CD8-positive, alpha-beta memory T cell (primary cell): Measurements from ENCODE around the gene OSBP2. TPM values are rescaled to one million over a fixed set of nuclear protein-coding genes. Genes with fewer than 3 reads are reported as not detected.

Experiments used
- CTCF ChIA-PET: fragments of 350-600 bp; sonication (Branson Sonifier 250); formaldehyde crosslinking; loops from one replicate; lab custom pipeline; 2021; ENCODE audit warnings: antibody characterized with exemption; lab: Charles Lee
- POLR2A ChIA-PET: fragments of 350-600 bp; sonication (Branson Sonifier 250); formaldehyde crosslinking; loops from one replicate; lab custom pipeline; 2021; ENCODE audit warnings: antibody characterized with exemption; lab: Charles Lee
- DNase-seq, 5 donors: peaks; one replicate each; pipeline versions ENCODE4 v3.0.0 to v3.0.0-alpha.2; 2020 to 2022; ENCODE audit warnings: mixed read lengths in 1 of 5
- H3K27ac ChIP-seq: one replicate; pipeline ENCODE4 v1.7.0; 2013; ENCODE audit warnings: low read depth, mild to moderate bottlenecking, low read length, moderate library complexity
- H3K27me3 ChIP-seq: 2 replicates; pipeline ENCODE4 v1.7.0; 2013; ENCODE audit warnings: low read length, mild to moderate bottlenecking; ENCODE audit not compliant: insufficient read depth, poor library complexity, severe bottlenecking
- H3K36me3 ChIP-seq: 2 replicates; pipeline ENCODE4 v1.7.0; 2013; ENCODE audit warnings: mild to moderate bottlenecking, low read length, moderate library complexity; ENCODE audit not compliant: insufficient read depth
- H3K4me1 ChIP-seq: 2 replicates; pipeline ENCODE4 v1.7.0; 2013; ENCODE audit warnings: mild to moderate bottlenecking, low read length, moderate library complexity; ENCODE audit not compliant: insufficient read depth
- H3K4me3 ChIP-seq: 2 replicates; pipeline ENCODE4 v1.7.0; 2013; ENCODE audit warnings: mild to moderate bottlenecking, low read length
- H3K9me3 ChIP-seq: 2 replicates; pipeline ENCODE4 v1.7.0; 2013; ENCODE audit warnings: mild to moderate bottlenecking, low read length
- H3K27ac Mint-ChIP-seq, 8 donors: one replicate each; pipeline ENCODE4 v1.8.0; 2020 to 2021; ENCODE audit warnings: mixed read lengths in 8 of 8, mild to moderate bottlenecking in 6 of 8, inconsistent platforms in 3 of 8, moderate library complexity in 3 of 8
- H3K27me3 Mint-ChIP-seq, 2 donors: one replicate each; pipeline ENCODE4 v1.8.0; 2020 to 2021; ENCODE audit warnings: mixed read lengths in 2 of 2, mild to moderate bottlenecking in 1 of 2, moderate library complexity in 1 of 2
- H3K36me3 Mint-ChIP-seq, 3 donors: one replicate each; pipeline ENCODE4 v1.8.0; 2020 to 2021; ENCODE audit warnings: mixed read lengths in 3 of 3, inconsistent platforms in 1 of 3, mild to moderate bottlenecking in 1 of 3
- H3K4me1 Mint-ChIP-seq, 3 donors: one replicate each; pipeline ENCODE4 v1.8.0; 2020 to 2021; ENCODE audit warnings: mixed read lengths in 3 of 3, inconsistent platforms in 1 of 3, mild to moderate bottlenecking in 1 of 3
- H3K4me3 Mint-ChIP-seq, 7 donors: one replicate each; pipeline ENCODE4 v1.8.0; 2020 to 2021; ENCODE audit warnings: mixed read lengths in 7 of 7, mild to moderate bottlenecking in 6 of 7, moderate library complexity in 4 of 7, inconsistent platforms in 2 of 7
- H3K9me3 Mint-ChIP-seq, 5 donors: one replicate each; pipeline ENCODE4 v1.8.0; 2020 to 2022; ENCODE audit warnings: mixed read lengths in 5 of 5, mild to moderate bottlenecking in 3 of 5, moderate library complexity in 2 of 5, inconsistent platforms in 1 of 5
- polyA plus RNA-seq: library from polyadenylated mRNA; unstranded; fragments of 300-500 nt; fragmentation: Illumina TruSeq; gene quantifications from one replicate; pipeline ENCODE4 v1.2.3, GENCODE V29; 2021
- total RNA-seq, 2 experiments: library from RNA; stranded (reverse); gene quantifications; one replicate each; pipeline ENCODE4 v1.2.3, GENCODE V29; 2021

The OSBP2 gene
- total and polyA plus RNA-seq, 3 experiments from 2014 or later: 0.66 to 0.74 (median 0.74) TPM

DNA sequence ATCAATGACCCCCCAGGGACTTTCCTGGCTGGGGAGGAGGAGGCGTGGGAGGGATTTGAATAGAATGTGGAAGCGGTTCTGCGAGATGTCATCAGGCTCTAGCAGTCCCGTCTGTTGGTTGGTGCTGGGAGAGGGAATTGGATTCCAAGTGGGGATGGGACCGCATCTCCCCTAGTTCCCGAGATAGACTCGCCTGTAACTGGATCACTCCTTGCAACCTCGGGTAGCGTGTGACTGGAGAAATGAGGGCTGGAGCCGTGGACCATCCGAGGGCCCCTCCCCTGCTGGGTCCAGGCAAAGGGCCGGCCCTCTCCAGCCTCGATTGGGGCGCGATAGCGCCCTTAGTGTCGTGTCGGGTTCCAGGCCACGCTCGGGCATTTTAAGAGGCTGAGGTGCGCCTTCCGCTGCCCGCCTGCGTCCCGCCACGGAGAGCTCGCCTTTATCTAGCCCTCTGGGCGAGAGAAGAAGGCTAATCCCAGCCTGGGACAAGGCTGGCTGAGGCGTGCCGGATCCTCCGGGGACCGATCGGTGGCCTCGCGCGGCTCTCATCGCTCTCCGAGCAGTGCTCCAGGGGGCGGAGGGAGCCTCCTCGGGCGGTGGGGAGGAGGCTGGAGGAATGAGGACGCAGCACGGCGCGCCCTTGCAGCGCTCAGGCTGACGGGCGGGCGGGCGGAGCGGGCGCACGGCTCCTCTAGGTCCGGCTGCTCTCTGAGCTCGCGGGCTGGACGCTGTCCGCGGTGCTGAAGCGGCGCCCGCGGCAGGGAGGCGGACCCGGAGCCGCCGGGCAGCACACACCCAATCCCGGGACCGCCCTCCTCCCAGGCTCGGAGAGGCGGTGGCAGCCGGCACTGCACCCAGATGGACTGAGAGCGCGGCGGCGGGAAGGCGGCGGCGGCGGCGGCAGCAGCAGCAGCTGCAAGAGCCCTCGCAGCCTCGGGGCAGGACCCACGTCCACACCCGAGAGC is 107.8 kb downstream of the OSBP2 start:
- Histone ChIP-seq H3K27me3 (peaks cover 20% of the 10 kb centered on the region), H3K27ac (no peak overlapping the region), H3K4me1 (no peaks in the 10 kb centered on the region), H3K36me3 (no peaks in the 10 kb centered on the region), H3K9me3 (no peaks in the 10 kb centered on the region), H3K4me3 (no peak overlapping the region)
- peak in 4 of 5 donors; percentile 22 to 63 (median 57) for DNase-seq
- ChIA-PET CTCF (no interaction called here), POLR2A (no interaction called here)
- Mint-ChIP-seq H3K27ac (no peak overlapping the region), H3K36me3 (peaks cover 0 to 11% (median 1%) of the 10 kb centered on the region in 3 donors), H3K4me1 (peaks cover 2 to 5% (median 5%) of the 10 kb centered on the region in 3 donors), H3K9me3 (peaks cover 0 to 7% (median 0%) of the 10 kb centered on the region in 5 donors), H3K27me3 (peaks cover 34 to 71% of the 10 kb centered on the region in 2 donors), H3K4me3 (no peak overlapping the region)

DNA sequence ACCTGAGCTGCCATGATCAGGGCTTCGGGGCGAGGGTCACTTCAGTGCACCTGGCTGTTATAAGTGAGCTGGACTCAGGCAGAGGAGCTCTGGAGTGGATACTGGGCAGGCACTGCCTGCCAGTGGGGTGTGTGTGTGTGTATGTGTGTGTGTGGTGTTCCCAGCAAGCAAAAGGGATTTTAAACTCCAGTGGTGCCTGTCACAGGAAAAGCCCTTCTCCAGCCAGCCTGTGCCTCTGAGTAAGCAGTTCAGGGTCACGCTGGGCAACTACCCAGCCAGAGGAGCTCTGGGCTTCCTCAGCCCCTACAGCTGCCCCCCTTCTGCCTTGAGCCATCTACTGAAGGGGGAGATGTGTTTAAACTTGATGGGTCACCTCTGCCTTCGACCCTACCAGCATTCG is 109.0 kb downstream of the OSBP2 start:
- Histone ChIP-seq H3K4me3 (no peak overlapping the region), H3K4me1 (no peaks in the 10 kb centered on the region), H3K27ac (no peak overlapping the region), H3K27me3 (peaks cover 20% of the 10 kb centered on the region), H3K36me3 (no peaks in the 10 kb centered on the region), H3K9me3 (no peaks in the 10 kb centered on the region)
- no peak for DNase-seq
- Mint-ChIP-seq H3K27ac (no peak overlapping the region), H3K9me3 (peaks cover 0 to 7% (median 0%) of the 10 kb centered on the region in 5 donors), H3K4me1 (peaks cover 2 to 5% (median 5%) of the 10 kb centered on the region in 3 donors), H3K4me3 (no peak overlapping the region), H3K27me3 (peaks cover 34 to 64% of the 10 kb centered on the region in 2 donors), H3K36me3 (peaks cover 0 to 11% (median 1%) of the 10 kb centered on the region in 3 donors)
- ChIA-PET CTCF (no interaction called here), POLR2A (no interaction called here)

DNA sequence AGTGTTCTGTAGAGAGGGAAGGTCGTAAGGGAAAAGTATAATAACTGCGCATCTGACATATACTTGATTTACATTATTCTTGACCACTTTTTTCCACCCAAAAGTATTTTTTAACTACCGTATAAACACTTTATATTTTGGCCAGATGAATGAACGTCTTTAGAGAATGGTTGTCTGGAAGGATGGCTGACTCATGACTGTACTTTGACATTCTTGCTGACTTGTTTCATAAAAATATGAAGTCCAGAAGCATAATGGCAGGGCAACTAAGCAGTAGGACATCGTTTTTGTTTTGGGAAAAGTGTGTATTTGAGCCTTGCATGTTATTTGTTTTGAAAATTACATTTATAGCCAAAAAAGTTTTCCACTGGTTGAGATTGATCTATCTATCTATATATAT is 110.0 kb downstream of the OSBP2 start:
- Histone ChIP-seq H3K4me3 (no peak overlapping the region), H3K36me3 (no peaks in the 10 kb centered on the region), H3K27me3 (peaks cover 20% of the 10 kb centered on the region), H3K9me3 (no peaks in the 10 kb centered on the region), H3K4me1 (no peaks in the 10 kb centered on the region), H3K27ac (no peak overlapping the region)
- H3K27ac Mint-ChIP-seq: no peak overlapping the region
- peaks cover 0 to 11% (median 1%) of the 10 kb centered on the region in 3 donors for H3K36me3 Mint-ChIP-seq
- POLR2A ChIA-PET: no interaction called here
- H3K4me1 Mint-ChIP-seq: peaks cover 2 to 5% (median 5%) of the 10 kb centered on the region in 3 donors
- no peak overlapping the region for H3K4me3 Mint-ChIP-seq
- peaks cover 35 to 59% of the 10 kb centered on the region in 2 donors for H3K27me3 Mint-ChIP-seq
- no peak for DNase-seq
- CTCF ChIA-PET: no interaction called here
- H3K9me3 Mint-ChIP-seq: peaks cover 0 to 7% (median 0%) of the 10 kb centered on the region in 5 donors

DNA sequence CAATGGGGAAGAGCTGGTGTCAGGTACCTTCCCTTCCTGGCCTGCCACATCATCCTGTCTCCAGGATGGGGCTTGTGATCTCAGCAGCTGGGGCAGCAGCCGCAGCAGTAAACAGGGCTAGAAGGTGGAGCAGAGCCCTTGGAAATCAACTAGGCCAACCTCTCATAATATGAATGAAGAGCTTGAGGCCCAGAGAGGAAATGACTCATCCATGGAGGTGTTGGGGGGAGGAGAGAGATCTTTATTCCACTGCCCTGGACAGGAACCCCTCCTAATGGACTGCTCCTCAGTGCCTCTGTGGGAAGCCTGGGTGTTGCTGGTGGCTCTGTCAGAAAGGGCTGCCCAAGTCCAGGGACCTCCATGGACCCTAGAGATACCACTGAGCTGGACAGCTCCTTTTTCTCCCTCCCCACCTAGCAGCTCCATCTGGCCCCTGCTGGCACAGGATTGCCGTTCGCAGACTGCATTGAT is 111.8 kb downstream of the OSBP2 start:
- Histone ChIP-seq H3K27me3 (peaks cover 10% of the 10 kb centered on the region), H3K27ac (no peak overlapping the region), H3K9me3 (no peaks in the 10 kb centered on the region), H3K4me1 (no peaks in the 10 kb centered on the region), H3K36me3 (no peaks in the 10 kb centered on the region), H3K4me3 (no peak overlapping the region)
- Mint-ChIP-seq H3K9me3 (no peaks in the 10 kb centered on the region), H3K4me1 (peaks cover 2 to 5% (median 5%) of the 10 kb centered on the region in 3 donors), H3K36me3 (peaks cover 0 to 4% (median 0%) of the 10 kb centered on the region in 3 donors), H3K4me3 (no peak overlapping the region), H3K27me3 (peaks cover 24 to 41% of the 10 kb centered on the region in 2 donors), H3K27ac (no peak overlapping the region)
- CTCF ChIA-PET: interaction anchor here (1.6 kb wide), 1 partner anchor 103 kb away, joined by 4 read pairs; no protein-coding TSS in a partner anchor
- POLR2A ChIA-PET: no interaction called here
- no peak for DNase-seq

DNA sequence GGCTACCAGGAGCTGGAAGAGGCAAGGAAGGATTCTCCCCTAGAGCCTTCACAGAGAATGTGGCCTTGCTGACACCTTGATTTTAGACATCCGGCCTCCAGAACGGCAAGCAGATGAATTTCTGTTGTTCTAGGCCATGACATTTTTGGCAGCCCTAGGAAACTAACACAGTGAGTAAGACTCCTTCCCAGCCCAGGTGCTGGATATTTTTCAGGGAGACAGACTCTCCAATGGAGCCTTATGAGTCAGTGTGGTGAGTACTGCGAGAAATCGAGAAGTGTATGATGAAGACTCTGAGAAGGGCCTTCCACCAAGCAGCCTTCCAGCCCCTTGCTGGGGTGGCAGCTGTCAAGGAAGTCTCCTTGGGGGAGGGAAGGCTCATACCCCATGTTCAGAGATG is 114.4 kb downstream of the OSBP2 start:
- Mint-ChIP-seq H3K27ac (no peak overlapping the region), H3K27me3 (peaks cover 11 to 29% of the 10 kb centered on the region in 2 donors), H3K36me3 (peaks cover 0 to 4% (median 0%) of the 10 kb centered on the region in 3 donors), H3K9me3 (no peaks in the 10 kb centered on the region), H3K4me3 (no peak overlapping the region), H3K4me1 (no peaks in the 10 kb centered on the region)
- DNase-seq: no peak
- POLR2A ChIA-PET: no interaction called here
- Histone ChIP-seq H3K36me3 (no peaks in the 10 kb centered on the region), H3K27me3 (no peaks in the 10 kb centered on the region), H3K27ac (no peak overlapping the region), H3K9me3 (no peaks in the 10 kb centered on the region), H3K4me3 (no peak overlapping the region), H3K4me1 (no peaks in the 10 kb centered on the region)
- CTCF ChIA-PET: interaction anchor here (0.8 kb wide), 1 partner anchor 82 kb away, joined by 3 read pairs; no protein-coding TSS in a partner anchor

DNA sequence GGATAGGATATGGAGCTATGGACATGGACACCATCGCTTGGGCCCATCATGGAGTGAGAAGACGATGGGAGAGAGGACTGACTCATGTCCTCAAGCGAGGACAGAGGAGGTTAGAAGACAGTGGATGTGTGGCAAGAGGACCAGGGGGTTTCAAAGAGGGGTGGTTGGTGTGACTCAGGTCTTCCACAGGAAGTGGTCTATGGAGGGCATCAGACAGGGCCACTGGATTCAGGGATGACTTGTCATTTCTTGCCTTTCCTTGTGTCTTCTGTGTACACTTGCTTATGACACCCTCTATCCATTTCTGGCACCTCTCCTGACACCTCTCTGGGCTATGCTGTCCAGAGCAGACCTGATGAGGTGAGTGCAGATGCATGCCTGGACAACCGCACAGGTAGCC is 115.4 kb downstream of the OSBP2 start:
- Mint-ChIP-seq H3K27ac (no peak overlapping the region), H3K9me3 (no peaks in the 10 kb centered on the region), H3K4me3 (no peak overlapping the region), H3K36me3 (no peaks in the 10 kb centered on the region), H3K27me3 (peaks cover 8 to 20% of the 10 kb centered on the region in 2 donors), H3K4me1 (no peaks in the 10 kb centered on the region)
- Histone ChIP-seq H3K27ac (no peak overlapping the region), H3K4me3 (no peak overlapping the region), H3K36me3 (no peaks in the 10 kb centered on the region), H3K4me1 (no peaks in the 10 kb centered on the region), H3K9me3 (no peaks in the 10 kb centered on the region), H3K27me3 (no peaks in the 10 kb centered on the region)
- CTCF ChIA-PET: interaction anchor here (0.8 kb wide), 1 partner anchor 81 kb away, joined by 3 read pairs; no protein-coding TSS in a partner anchor
- POLR2A ChIA-PET: no interaction called here
- no peak for DNase-seq

DNA sequence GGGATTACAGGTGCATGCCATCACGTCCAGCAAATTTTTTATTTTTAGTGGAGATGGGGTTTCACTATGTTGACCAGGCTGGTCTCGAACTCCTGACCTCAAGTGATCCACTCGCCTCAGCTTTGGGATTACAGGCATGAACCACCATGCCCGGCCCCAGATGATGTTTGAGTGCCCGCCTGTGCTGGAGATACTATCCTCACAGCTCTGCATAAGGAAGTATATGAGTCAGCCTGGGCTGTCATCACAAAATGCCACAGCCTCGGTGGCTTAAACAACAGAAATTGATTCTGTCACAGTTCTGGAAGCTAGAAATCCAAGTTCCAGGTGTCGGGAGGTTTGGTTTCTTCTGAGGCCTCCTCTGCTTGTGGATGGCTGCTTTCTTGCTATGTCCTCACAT is 119.3 kb downstream of the OSBP2 start:
- ChIA-PET CTCF (no interaction called here), POLR2A (no interaction called here)

DNA sequence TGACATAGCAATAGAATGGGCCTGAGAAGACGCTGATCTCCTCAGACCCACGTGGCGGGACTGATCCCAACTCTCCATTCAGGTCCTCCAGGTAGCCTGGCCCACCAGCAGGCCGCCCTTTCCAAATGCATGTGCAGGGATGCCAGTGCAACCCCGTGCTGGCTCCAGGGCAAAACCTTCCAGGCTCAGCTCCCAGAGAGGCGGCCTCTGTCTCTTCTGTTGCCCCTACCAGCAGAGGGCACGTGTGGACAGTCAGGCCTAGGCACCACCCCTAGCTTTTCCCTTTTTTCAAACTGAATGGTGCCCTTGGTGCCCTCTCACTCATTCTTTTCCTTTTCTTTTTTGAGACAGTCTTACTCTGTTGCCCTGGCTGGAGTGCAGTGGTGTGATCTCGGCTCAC is 121.7 kb downstream of the OSBP2 start:
- H3K4me1 ChIP-seq: no peaks in the 10 kb centered on the region
- no peaks in the 10 kb centered on the region for H3K36me3 ChIP-seq
- peaks cover 0 to 2% (median 0%) of the 10 kb centered on the region in 5 donors for H3K9me3 Mint-ChIP-seq
- no peak overlapping the region for H3K27ac ChIP-seq
- no peak overlapping the region for H3K4me3 ChIP-seq
- DNase-seq: no peak
- H3K27ac Mint-ChIP-seq: no peak overlapping the region
- peaks cover 0 to 5% (median 0%) of the 10 kb centered on the region in 3 donors for H3K36me3 Mint-ChIP-seq
- H3K4me3 Mint-ChIP-seq: no peak overlapping the region
- ChIA-PET POLR2A (no interaction called here), CTCF (no interaction called here)
- peaks cover 11 to 38% of the 10 kb centered on the region in 2 donors for H3K27me3 Mint-ChIP-seq
- H3K9me3 ChIP-seq: no peaks in the 10 kb centered on the region
- H3K4me1 Mint-ChIP-seq: peaks cover 3 to 5% (median 4%) of the 10 kb centered on the region in 3 donors
- H3K27me3 ChIP-seq: peaks cover 8% of the 10 kb centered on the region

More for the DNA sequence above, 119.3 kb downstream of the OSBP2 start:
- no peaks in the 10 kb centered on the region for H3K36me3 ChIP-seq
- Mint-ChIP-seq H3K4me1 (no peaks in the 10 kb centered on the region), H3K4me3 (no peak overlapping the region), H3K36me3 (peaks cover 0 to 5% (median 0%) of the 10 kb centered on the region in 3 donors), H3K27me3 (peaks cover 4 to 19% of the 10 kb centered on the region in 2 donors), H3K27ac (no peak overlapping the region), H3K9me3 (peaks cover 0 to 2% (median 0%) of the 10 kb centered on the region in 5 donors)
- no peaks in the 10 kb centered on the region for H3K9me3 ChIP-seq
- no peaks in the 10 kb centered on the region for H3K4me1 ChIP-seq
- no peak overlapping the region for H3K27ac ChIP-seq
- no peak overlapping the region for H3K4me3 ChIP-seq
- no peaks in the 10 kb centered on the region for H3K27me3 ChIP-seq
- no peak for DNase-seq
